Urinary bladder (tissue), 4 donors: Measurements from ENCODE around the gene ID3. TPM values are rescaled to one million over a fixed set of nuclear protein-coding genes. Genes with fewer than 3 reads are reported as not detected.
"Not testable (repeated sequence)": the region's sequence is repeated elsewhere in the genome, so short reads cannot be mapped to it uniquely, and the experiment has no call there.

Experiments
- DNase-seq: peaks from one replicate; pipeline ENCODE4 v3.0.0-alpha.2; 2015; ENCODE audit errors: extremely low spot score
- H3K27ac ChIP-seq: one replicate; pipeline ENCODE4 v1.5.1; 2013; ENCODE audit warnings: low read depth, mild to moderate bottlenecking, moderate library complexity
- H3K36me3 ChIP-seq: one replicate; pipeline ENCODE4 v1.6.1; 2013; ENCODE audit warnings: mild to moderate bottlenecking, moderate library complexity; ENCODE audit not compliant: insufficient read depth
- H3K4me1 ChIP-seq: one replicate; pipeline ENCODE4 v1.6.1; 2013; ENCODE audit warnings: mild to moderate bottlenecking, moderate library complexity; ENCODE audit not compliant: insufficient read depth
- H3K4me3 ChIP-seq: one replicate; pipeline ENCODE4 v1.5.1; 2013; ENCODE audit warnings: low read depth, low read length
- WGBS: extraction: QIAGEN DNeasy Blood & Tissue Kit; methylation state at CpG from one replicate; pipeline ENCODE4 v1.1.7; 2013; 5-methylcytosine and 5-hydroxymethylcytosine counted together
- polyA plus RNA-seq: library from polyadenylated mRNA; stranded (reverse); fragments of 200-250 nt; gene quantifications from one replicate; pipeline ENCODE4 v1.2.3, GENCODE V29; 2013
- total RNA-seq: library from RNA; depleted of rRNA; stranded (reverse); fragments of >200 nt; gene quantifications from one replicate; pipeline ENCODE4 v1.2.3, GENCODE V29; 2014
- donor health status: healthy with polysubstance abuse.
- donor health status: healthy.

Gene ID3
- total and polyA plus RNA-seq, 2 donors, result 152 to 299 TPM

GRCh38 chr1:23593556-23594148, 34.4 kb upstream of the ID3 start:
- H3K36me3 ChIP-seq, result no peaks in the 10 kb centered on the region
- no peak overlapping the region for H3K4me3 ChIP-seq
- no peaks in the 10 kb centered on the region for H3K4me1 ChIP-seq
- DNase-seq, result no peak
- 57% methylated on average over 6 of the region's 6 CpGs for WGBS
- no peak overlapping the region for H3K27ac ChIP-seq

DNA sequence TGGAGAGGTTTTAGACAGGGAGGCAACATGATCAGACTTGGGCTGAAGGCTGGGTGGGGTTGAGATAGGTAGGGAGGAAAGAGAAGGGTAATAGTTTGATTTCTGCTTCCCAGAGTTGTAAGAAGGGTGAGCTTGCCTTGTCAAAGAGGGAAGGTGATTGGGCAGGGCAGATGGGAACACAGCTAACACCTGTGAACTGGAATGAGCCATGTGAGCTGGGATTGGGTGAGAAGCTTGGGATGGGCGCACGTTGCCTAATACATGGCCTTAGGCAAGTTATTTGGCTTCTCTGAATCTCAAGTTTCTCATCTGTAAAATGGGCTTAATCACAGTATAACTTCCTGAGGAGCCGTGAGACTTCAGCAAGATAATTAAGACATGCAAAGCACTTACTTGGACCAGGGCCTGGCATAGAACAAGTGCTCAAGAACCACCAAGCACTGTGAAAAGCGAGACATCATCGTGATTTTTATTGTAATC, 33.8 kb upstream of the ID3 start:
- H3K36me3 ChIP-seq, result no peaks in the 10 kb centered on the region
- H3K4me1 ChIP-seq, result no peaks in the 10 kb centered on the region
- no peak overlapping the region for H3K4me3 ChIP-seq
- no peak overlapping the region for H3K27ac ChIP-seq
- DNase-seq, result no peak
- 79% methylated on average over 5 of the region's 5 CpGs for WGBS

GRCh38 chr1:23592209-23592892, 33.0 kb upstream of the ID3 start:
- no peak for DNase-seq
- H3K36me3 ChIP-seq, result no peaks in the 10 kb centered on the region
- H3K4me1 ChIP-seq, result no peaks in the 10 kb centered on the region
- WGBS, result 80% methylated on average over 4 of the region's 4 CpGs
- no peak overlapping the region for H3K4me3 ChIP-seq
- no peak overlapping the region for H3K27ac ChIP-seq

- no peak overlapping the region for H3K27ac ChIP-seq
- DNase-seq, result no peak
- H3K36me3 ChIP-seq, result no peaks in the 10 kb centered on the region
- no peaks in the 10 kb centered on the region for H3K4me1 ChIP-seq
- H3K4me3 ChIP-seq, result no peak overlapping the region
- WGBS, result 79% methylated on average over 15 of the region's 15 CpGs
Measured at GRCh38 chr1:23591460-23592208, 32.3 kb upstream of the ID3 start.

DNA sequence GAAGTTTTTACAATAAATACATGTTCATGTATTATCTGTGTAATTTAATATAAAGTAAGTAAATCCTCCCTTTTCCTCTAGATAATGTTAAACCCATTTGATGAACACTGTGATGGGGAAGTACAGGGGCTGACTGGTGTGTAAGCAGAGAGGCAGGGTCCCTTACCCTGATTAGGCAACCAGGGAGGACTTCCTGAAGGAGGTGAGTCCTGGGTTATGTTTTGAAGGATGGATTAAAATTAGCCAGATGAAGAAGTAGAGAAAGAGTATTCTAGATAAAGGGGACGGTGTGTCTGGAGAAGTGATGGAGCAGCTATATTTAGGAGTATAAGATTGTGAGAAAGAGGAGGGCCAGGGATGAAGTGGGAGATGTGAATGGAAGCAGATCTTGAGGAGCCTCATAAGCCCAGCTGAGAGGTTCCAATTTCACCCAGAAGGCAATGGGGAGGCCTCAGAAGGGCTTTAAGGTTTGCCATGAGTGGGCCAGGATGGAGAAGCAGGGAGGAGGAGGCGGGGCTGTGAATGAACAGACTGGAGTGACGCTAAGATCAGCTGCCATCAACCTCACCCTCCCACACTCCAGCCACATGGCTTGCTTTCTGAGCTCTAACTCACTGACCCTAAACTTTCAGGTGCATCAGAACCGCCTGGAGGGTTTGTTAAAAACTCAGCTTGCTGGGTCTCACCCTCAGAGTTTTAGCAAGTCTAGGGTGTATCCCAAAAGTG, 30.9 kb upstream of the ID3 start:
- Histone ChIP-seq H3K4me1 (no peaks in the 10 kb centered on the region), H3K36me3 (no peaks in the 10 kb centered on the region), H3K27ac (no peak overlapping the region), H3K4me3 (no peak overlapping the region)
- DNase-seq, result no peak
- 83% methylated on average over 4 of the region's 4 CpGs for WGBS

DNA sequence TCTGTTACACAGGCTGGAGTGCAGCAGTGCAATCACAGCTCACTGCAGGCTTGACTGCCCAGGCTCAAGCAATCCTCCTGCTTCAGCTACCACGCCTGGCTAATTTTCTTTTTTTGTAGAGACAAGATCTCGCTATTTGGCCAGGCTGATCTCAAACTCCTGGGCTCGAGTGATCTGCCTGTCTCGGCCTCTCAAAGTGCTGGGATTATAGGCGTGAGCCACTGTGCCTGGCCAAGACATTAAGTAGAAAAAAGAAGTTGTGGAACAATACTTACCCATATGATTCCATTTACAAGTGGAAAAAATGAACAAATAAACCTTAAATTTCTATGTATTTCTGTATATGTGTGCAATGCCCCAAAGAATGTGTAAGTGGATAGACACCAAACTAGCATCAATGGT, 30.3 kb upstream of the ID3 start:
- Histone ChIP-seq H3K4me1 (no peaks in the 10 kb centered on the region), H3K27ac (no peak overlapping the region), H3K36me3 (no peaks in the 10 kb centered on the region), H3K4me3 (no peak overlapping the region)
- WGBS, result 61% methylated on average over 5 of the region's 5 CpGs
- DNase-seq, result no peak

DNA sequence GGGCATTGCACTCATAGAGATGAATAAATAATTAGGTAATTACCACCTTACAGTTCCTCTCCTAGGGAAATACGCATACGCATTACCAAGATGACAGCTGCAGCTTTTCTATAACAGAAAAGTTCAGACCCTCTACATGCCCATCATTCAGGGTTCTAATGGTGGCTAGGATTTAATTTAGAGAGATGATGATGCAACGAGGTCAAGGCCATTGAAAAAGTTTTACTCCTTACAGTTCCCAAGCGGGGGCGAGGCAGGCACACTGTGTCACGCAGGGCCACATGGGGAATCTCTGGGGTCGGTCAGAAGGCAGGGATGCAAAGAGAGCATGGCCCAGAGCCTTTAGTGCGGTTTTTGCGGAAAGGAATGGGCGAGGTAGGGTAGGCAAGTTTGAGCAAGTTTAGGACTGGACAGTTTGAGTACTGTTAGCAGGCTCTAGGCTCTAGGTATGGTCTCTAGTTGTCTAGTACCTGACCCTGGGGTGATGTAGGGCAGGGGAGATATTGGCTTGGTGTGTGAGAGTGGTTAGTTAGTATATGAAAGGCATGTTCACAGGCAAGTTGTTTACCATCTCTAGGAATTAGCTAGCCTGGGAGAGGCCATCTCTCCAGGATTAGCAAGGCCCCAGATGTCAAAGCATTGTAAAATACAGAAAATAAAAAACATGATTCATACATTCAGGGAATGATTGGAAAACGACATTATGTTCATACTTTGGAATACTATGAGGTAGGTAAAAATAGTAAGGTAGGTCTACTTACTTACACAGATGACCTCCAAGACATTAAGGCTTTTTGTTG, 29.6 kb upstream of the ID3 start:
- no peaks in the 10 kb centered on the region for H3K36me3 ChIP-seq
- no peaks in the 10 kb centered on the region for H3K4me1 ChIP-seq
- DNase-seq, result no peak
- no peak overlapping the region for H3K27ac ChIP-seq
- WGBS, result 75% methylated on average over 11 of the region's 11 CpGs
- H3K4me3 ChIP-seq, result no peak overlapping the region

GRCh38 chr1:23585321-23586022, 26.2 kb upstream of the ID3 start:
- WGBS, result 66% methylated on average over 10 of the region's 10 CpGs
- H3K27ac ChIP-seq, result no peak overlapping the region
- DNase-seq, result no peak
- no peaks in the 10 kb centered on the region for H3K36me3 ChIP-seq
- no peak overlapping the region for H3K4me3 ChIP-seq
- no peaks in the 10 kb centered on the region for H3K4me1 ChIP-seq

- H3K4me3 ChIP-seq, DNase-seq, H3K4me1 ChIP-seq, H3K36me3 ChIP-seq, H3K27ac ChIP-seq: not testable (repeated sequence)
Measured at GRCh38 chr1:23583727-23584126, 24.4 kb upstream of the ID3 start.

DNA sequence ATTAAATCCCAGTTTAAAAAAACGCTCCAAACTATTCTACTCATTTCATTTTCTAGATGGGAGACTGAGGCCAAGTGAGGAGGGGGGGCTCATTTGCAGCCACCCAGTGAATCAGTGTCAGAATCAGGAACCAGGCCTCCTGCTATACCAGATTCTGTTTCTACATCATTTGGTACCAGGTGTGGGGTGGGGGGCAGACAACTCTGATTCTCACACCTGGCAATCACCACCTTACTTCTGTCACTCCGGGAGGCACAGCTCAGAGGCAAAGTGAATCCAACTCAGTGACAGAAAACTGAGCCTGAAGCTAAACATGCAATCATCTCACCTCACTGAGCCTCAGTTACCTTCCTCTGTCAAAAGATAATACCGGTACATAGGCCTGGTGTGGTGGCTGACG, 23.5 kb upstream of the ID3 start:
- no peak overlapping the region for H3K4me3 ChIP-seq
- 90% methylated on average over 4 of the region's 4 CpGs for WGBS
- no peaks in the 10 kb centered on the region for H3K4me1 ChIP-seq
- no peak for DNase-seq
- H3K27ac ChIP-seq, result no peak overlapping the region
- no peaks in the 10 kb centered on the region for H3K36me3 ChIP-seq

- no peak for DNase-seq
- no peak overlapping the region for H3K4me3 ChIP-seq
- 57% methylated on average over 8 of the region's 8 CpGs for WGBS
- H3K4me1 ChIP-seq, result no peaks in the 10 kb centered on the region
- H3K36me3 ChIP-seq, result no peaks in the 10 kb centered on the region
- no peak overlapping the region for H3K27ac ChIP-seq
Measured at GRCh38 chr1:23581219-23581618, 21.9 kb upstream of the ID3 start.

DNA sequence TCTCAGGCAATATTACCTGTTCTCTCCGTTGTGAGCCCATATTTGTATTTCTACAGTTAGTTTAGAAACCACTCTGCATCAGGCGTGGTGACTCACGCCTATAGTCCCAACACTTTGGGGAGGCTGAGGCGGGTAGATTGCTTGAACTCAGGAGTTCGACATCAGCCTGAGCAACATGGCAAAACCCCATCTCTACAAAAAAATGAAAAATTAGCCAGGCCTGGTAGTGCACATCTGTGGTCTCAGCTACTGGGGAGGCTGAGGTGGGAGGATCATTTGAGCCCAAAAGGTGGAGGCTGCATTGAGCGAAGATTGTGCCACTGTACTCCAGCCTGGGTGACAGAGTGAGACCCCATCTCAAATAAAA, 19.7 kb upstream of the ID3 start:
- H3K27ac ChIP-seq, result no peak overlapping the region
- H3K4me3 ChIP-seq, result no peak overlapping the region
- no peaks in the 10 kb centered on the region for H3K4me1 ChIP-seq
- no peak for DNase-seq
- no peaks in the 10 kb centered on the region for H3K36me3 ChIP-seq
- 88% methylated on average over 6 of the region's 6 CpGs for WGBS
